Activated CD4-positive, alpha-beta memory T cell treated with anti-CD3 and anti-CD28 coated beads for 36 hours (primary cell): ENCODE measurements around the gene NPAS2. TPM values are rescaled to one million over a fixed set of nuclear protein-coding genes. Genes with fewer than 3 reads are reported as not detected.

ENCODE experiments used
- CTCF ChIA-PET: fragments of 350-600 bp; sonication (Branson Sonifier 250); formaldehyde crosslinking; loops from one replicate; lab custom pipeline; 2021; ENCODE audit warnings: antibody characterized with exemption, inconsistent platforms; lab: Charles Lee
- POLR2A ChIA-PET: fragments of 350-600 bp; sonication (Branson Sonifier 250); formaldehyde crosslinking; loops from one replicate; lab custom pipeline; 2021; ENCODE audit warnings: antibody characterized with exemption; lab: Charles Lee
- DNase-seq: peaks from one replicate; pipeline ENCODE4 v3.0.0-alpha.2; 2020
- H3K27ac Mint-ChIP-seq: one replicate; pipeline ENCODE4 v1.8.0; 2021; ENCODE audit warnings: mixed read lengths
- H3K27me3 Mint-ChIP-seq: one replicate; pipeline ENCODE4 v1.8.0; 2021; ENCODE audit warnings: mixed read lengths
- H3K36me3 Mint-ChIP-seq: one replicate; pipeline ENCODE4 v1.8.0; 2021; ENCODE audit warnings: mixed read lengths
- H3K4me1 Mint-ChIP-seq: one replicate; pipeline ENCODE4 v1.8.0; 2021; ENCODE audit warnings: low read depth, mixed read lengths
- H3K4me3 Mint-ChIP-seq: one replicate; pipeline ENCODE4 v1.8.0; 2021; ENCODE audit warnings: mild to moderate bottlenecking, mixed read lengths
- H3K9me3 Mint-ChIP-seq: one replicate; pipeline ENCODE4 v1.8.0; 2021; ENCODE audit warnings: mixed read lengths
- intact Hi-C: fragments of 100-400 bp; cut with micrococcal nuclease; formaldehyde crosslinking; loops from one replicate; pipeline ENCODE4 v1.15.1; 2023
- total RNA-seq, 2 experiments: library from RNA; stranded (reverse); gene quantifications; one replicate each; pipeline ENCODE4 v1.2.3, GENCODE V29; 2021

Gene NPAS2
- total RNA-seq, 2 experiments from 2014 or later = 1.4 to 2.3 TPM

GRCh38 chr2:100978582-100979191 is 158.7 kb downstream of the NPAS2 start:
- Mint-ChIP-seq H3K27me3 (no peaks in the 10 kb centered on the region), H3K4me3 (no peak overlapping the region)

DNA sequence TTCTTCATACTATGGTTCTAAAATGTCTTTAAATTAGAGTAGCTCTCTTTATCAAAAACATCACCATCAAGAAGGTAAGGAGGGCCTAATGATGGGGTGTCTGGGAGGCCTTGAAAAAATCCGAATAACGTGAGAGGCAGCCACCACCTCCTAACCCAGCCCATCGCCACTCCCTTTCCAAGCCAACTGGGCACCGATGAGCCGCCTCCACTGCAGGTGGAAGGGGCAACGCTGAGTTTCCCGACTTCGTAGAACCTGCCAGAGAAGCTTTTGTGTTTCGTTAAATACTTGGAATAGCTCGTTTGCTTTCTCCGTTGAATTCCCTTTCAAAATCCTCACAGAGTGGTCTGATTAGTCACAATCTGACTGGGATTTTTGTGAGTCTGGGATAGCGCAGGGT is 160.1 kb downstream of the NPAS2 start:
- intact Hi-C loops = loop anchor here (10.0 kb wide), 1 partner anchor 165 kb away; no protein-coding TSS in a partner anchor
- no peaks in the 10 kb centered on the region for H3K36me3 Mint-ChIP-seq
- H3K9me3 Mint-ChIP-seq = no peaks in the 10 kb centered on the region
- POLR2A ChIA-PET = no interaction called here
- H3K27ac Mint-ChIP-seq = no peak overlapping the region
- peaks cover 2% of the 10 kb centered on the region for H3K27me3 Mint-ChIP-seq
- DNase-seq = no peak
- H3K4me1 Mint-ChIP-seq = peaks cover 2% of the 10 kb centered on the region
- CTCF ChIA-PET = interaction anchor here (1.0 to 1.2 kb wide), 2 partner anchors 250 to 370 kb away, joined by 3 to 4 read pairs; no protein-coding TSS in a partner anchor
- no peak overlapping the region for H3K4me3 Mint-ChIP-seq

More at GRCh38 chr2:100978582-100979191, 158.7 kb downstream of the NPAS2 start:
- POLR2A ChIA-PET = no interaction called here
- H3K4me1 Mint-ChIP-seq = no peaks in the 10 kb centered on the region
- CTCF ChIA-PET = no interaction called here
- no peak overlapping the region for H3K27ac Mint-ChIP-seq
- peak; percentile 15 for DNase-seq
- H3K36me3 Mint-ChIP-seq = no peaks in the 10 kb centered on the region
- intact Hi-C loops = no loop called here
- H3K9me3 Mint-ChIP-seq = no peaks in the 10 kb centered on the region

DNA sequence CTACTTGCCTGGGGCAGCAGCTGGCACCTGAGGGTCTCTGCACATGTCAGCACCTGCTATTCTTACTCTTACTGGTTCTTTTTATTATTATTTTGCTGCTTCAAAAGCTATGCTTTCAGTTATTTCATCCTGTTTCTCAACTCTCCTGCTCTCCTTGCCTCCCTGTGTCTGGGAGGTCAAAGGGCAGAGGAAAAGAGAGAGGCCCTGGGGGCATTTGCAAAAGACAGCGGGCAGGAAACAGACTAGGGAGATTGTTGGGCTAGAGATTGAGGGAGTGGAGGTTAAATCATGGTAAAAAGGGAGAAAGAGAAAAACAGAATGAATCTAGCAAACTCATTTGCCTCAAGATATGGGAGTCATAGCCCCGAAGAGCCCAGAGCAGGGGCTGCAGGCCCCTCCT is 161.1 kb downstream of the NPAS2 start:
- Mint-ChIP-seq H3K9me3 (no peaks in the 10 kb centered on the region), H3K4me3 (no peak overlapping the region), H3K36me3 (no peaks in the 10 kb centered on the region), H3K27ac (no peak overlapping the region), H3K27me3 (peaks cover 2% of the 10 kb centered on the region), H3K4me1 (peaks cover 2% of the 10 kb centered on the region)
- ChIA-PET CTCF (interaction anchor here (1.0 to 1.2 kb wide), 2 partner anchors 251 to 371 kb away, joined by 3 to 4 read pairs; no protein-coding TSS in a partner anchor), POLR2A (no interaction called here)
- intact Hi-C loops = loop anchor here (10.0 kb wide), 1 partner anchor 166 kb away; no protein-coding TSS in a partner anchor
- no peak for DNase-seq

- POLR2A ChIA-PET = no interaction called here
These were observed 162.5 kb downstream of the NPAS2 start for GRCh38 chr2:100982431-100982861.

DNA sequence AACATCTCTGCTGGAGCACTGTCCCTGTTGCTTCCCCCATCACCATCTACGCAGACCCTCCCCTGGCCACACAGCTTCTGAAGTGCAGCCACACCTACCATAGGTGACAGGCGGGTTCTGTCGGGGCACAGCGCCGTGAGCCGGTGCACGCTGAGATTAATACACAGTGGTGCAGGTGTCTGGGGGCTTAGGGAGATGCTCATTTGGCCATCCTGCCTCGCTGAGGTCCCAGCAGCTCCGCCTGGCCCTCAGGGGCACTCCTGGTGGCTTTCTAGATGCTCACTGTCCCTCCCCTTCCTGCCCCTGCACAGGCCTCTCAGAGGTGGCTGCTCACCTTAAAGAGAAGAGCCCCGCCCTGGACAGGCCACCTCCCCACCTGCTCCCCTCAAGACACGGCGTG is 163.3 kb downstream of the NPAS2 start:
- Mint-ChIP-seq H3K27me3 (peaks cover 2% of the 10 kb centered on the region), H3K9me3 (no peaks in the 10 kb centered on the region), H3K27ac (no peak overlapping the region), H3K4me1 (peaks cover 2% of the 10 kb centered on the region), H3K4me3 (no peak overlapping the region), H3K36me3 (no peaks in the 10 kb centered on the region)
- CTCF ChIA-PET = interaction anchor here (1.2 to 2.0 kb wide), 4 partner anchors 253 to 379 kb away, joined by 4 to 9 read pairs (median 6); no protein-coding TSS in a partner anchor
- POLR2A ChIA-PET = no interaction called here
- intact Hi-C loops = loop anchor here (10.0 kb wide), 1 partner anchor 168 kb away; no protein-coding TSS in a partner anchor
- DNase-seq = no peak

More at GRCh38 chr2:100982431-100982861, 162.5 kb downstream of the NPAS2 start:
- H3K4me3 Mint-ChIP-seq = no peak overlapping the region
- H3K4me1 Mint-ChIP-seq = peaks cover 2% of the 10 kb centered on the region
- H3K9me3 Mint-ChIP-seq = no peaks in the 10 kb centered on the region
- intact Hi-C loops = loop anchor here (10.0 kb wide), 1 partner anchor 168 kb away; no protein-coding TSS in a partner anchor
- no peak for DNase-seq
- no peak overlapping the region for H3K27ac Mint-ChIP-seq
- H3K36me3 Mint-ChIP-seq = no peaks in the 10 kb centered on the region
- CTCF ChIA-PET = interaction anchor here (1.2 to 2.0 kb wide), 4 partner anchors 252 to 378 kb away, joined by 4 to 9 read pairs (median 6); no protein-coding TSS in a partner anchor
- peaks cover 2% of the 10 kb centered on the region for H3K27me3 Mint-ChIP-seq

DNA sequence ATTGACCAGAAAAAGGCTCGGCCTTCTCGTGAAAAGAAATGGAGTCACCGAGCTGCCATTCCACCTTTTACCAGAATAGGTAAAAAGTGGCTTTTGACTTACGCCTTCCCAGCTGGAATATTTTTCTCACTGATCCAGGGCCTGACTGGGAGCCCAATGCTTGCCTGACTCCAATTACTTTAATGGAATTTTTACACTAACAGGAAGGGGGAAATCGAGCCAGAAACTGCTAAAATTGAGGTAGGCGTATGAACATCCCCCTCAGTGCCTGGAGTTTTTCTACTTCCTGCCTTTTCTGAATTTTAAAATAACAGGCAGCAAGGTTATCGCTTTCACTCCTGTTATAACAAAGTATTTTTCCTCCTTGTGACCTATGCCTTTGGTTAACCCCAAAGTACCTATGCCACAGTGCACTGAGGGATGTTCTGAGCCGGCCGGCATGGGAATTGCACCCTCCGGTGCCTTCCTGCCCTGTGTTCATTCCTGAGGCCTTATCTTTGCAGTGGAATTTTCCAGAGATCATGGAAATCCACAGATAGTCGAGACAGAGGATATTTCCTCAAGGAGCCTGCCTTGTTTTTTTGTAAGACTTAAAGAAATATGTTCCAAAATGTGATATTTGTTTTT is 163.9 kb downstream of the NPAS2 start:
- peaks cover 2% of the 10 kb centered on the region for H3K27me3 Mint-ChIP-seq
- no peak for DNase-seq
- CTCF ChIA-PET = interaction anchor here (1.2 to 2.0 kb wide), 3 partner anchors 254 to 379 kb away, joined by 4 to 9 read pairs (median 5); no protein-coding TSS in a partner anchor
- H3K36me3 Mint-ChIP-seq = no peaks in the 10 kb centered on the region
- POLR2A ChIA-PET = no interaction called here
- peaks cover 2% of the 10 kb centered on the region for H3K4me1 Mint-ChIP-seq
- no peaks in the 10 kb centered on the region for H3K9me3 Mint-ChIP-seq
- intact Hi-C loops = loop anchor here (10.0 kb wide), 1 partner anchor 169 kb away; no protein-coding TSS in a partner anchor
- H3K4me3 Mint-ChIP-seq = no peak overlapping the region
- peak overlapping the region; percentile 23 for H3K27ac Mint-ChIP-seq

DNA sequence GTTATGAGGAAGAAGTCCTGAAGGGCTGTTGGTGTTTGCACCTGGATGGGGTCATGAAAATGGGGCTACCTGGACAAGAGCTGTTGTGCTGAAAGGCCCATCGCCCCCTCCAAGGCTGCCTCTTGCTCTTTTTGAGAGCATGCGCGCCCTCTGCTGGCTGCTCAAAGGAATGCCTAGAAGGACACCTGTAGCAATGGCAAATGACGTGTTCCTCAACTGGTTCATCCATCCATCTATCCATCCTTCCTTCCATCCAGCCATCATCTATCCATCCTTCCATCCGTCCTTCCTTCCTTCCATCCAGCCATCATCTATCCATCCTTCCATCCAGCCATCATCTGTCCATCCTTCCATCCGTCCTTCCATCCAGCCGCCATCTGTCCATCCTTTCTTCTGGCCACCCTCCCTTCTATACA is 165.0 kb downstream of the NPAS2 start:
- DNase-seq = peak; percentile 82
- ChIA-PET CTCF (interaction anchor here (0.6 to 3.9 kb wide), 9 partner anchors 11 to 559 kb away, joined by 3 to 25 read pairs (median 6); no protein-coding TSS in a partner anchor), POLR2A (no interaction called here)
- Mint-ChIP-seq H3K27me3 (peaks cover 2% of the 10 kb centered on the region), H3K9me3 (no peaks in the 10 kb centered on the region), H3K4me3 (no peak overlapping the region), H3K27ac (no peak overlapping the region), H3K4me1 (peaks cover 2% of the 10 kb centered on the region), H3K36me3 (no peaks in the 10 kb centered on the region)
- intact Hi-C loops = loop anchor here (1.0 to 10.0 kb wide), 4 partner anchors 170 to 558 kb away; no protein-coding TSS in a partner anchor

DNA sequence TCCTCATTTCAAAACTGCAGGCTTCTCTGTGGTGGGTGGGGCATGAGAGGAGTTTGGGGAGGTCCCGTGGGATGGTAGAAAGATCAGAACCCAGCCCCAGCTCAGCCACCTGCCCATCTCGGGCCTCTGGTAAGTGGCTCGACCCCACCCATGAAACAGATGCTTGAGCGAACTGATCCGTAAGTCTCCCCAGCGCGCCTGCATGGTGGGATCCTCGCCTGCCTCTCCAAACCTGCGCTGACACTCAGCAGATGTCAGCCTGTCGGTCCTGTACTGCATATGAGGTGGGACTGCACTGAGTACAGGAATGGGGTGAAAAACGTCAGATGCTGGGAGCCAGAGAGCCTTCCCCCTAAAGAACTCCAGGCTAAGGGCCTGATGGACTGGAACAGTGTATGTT is 166.2 kb downstream of the NPAS2 start:
- ChIA-PET CTCF (interaction anchor here (0.6 to 3.9 kb wide), 10 partner anchors 10 to 760 kb away, joined by 3 to 25 read pairs (median 4); no protein-coding TSS in a partner anchor), POLR2A (no interaction called here)
- H3K9me3 Mint-ChIP-seq = no peaks in the 10 kb centered on the region
- H3K27me3 Mint-ChIP-seq = peaks cover 2% of the 10 kb centered on the region
- H3K36me3 Mint-ChIP-seq = no peaks in the 10 kb centered on the region
- peaks cover 2% of the 10 kb centered on the region for H3K4me1 Mint-ChIP-seq
- no peak overlapping the region for H3K4me3 Mint-ChIP-seq
- H3K27ac Mint-ChIP-seq = no peak overlapping the region
- no peak for DNase-seq
- intact Hi-C loops = loop anchor here (5.0 to 10.0 kb wide), 2 partner anchors 171 to 559 kb away; no protein-coding TSS in a partner anchor

DNA sequence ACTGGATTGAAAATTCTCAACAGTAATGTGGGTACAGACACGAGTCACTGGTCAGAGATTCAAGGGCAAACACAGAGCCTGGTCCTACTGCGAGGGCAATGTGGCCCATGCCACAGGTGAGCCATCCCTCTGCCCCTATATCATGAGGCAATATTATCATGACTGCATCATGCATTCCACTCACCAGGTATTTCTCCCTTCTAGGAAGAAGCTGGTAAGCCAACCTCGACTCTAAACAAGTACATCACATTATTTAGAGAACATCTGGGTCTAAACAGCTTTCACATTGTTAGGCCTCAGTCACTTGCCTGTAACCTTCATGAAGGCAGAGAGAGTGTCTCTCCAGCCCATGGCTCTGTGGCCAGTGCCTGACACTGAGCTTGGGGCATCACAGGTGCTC is 167.6 kb downstream of the NPAS2 start:
- intact Hi-C loops = loop anchor here (5.0 to 10.0 kb wide), 2 partner anchors 173 to 560 kb away; no protein-coding TSS in a partner anchor
- POLR2A ChIA-PET = interaction anchor here (1.4 kb wide), 1 partner anchor 14 kb away, joined by 3 read pairs; the partner anchor contains the start of gene RPL31

GRCh38 chr2:100987974-100988373 is 168.0 kb downstream of the NPAS2 start:
- H3K36me3 Mint-ChIP-seq = no peaks in the 10 kb centered on the region
- DNase-seq = no peak

More for the DNA sequence above, 167.6 kb downstream of the NPAS2 start:
- Mint-ChIP-seq H3K27me3 (peaks cover 2% of the 10 kb centered on the region), H3K27ac (no peak overlapping the region), H3K36me3 (no peaks in the 10 kb centered on the region), H3K9me3 (no peaks in the 10 kb centered on the region), H3K4me3 (no peak overlapping the region), H3K4me1 (peaks cover 4% of the 10 kb centered on the region)
- CTCF ChIA-PET = interaction anchor here (0.7 to 3.9 kb wide), 6 partner anchors 25 to 393 kb away, joined by 3 to 25 read pairs (median 4); no protein-coding TSS in a partner anchor
- no peak for DNase-seq

More at GRCh38 chr2:100987974-100988373, 168.0 kb downstream of the NPAS2 start:
- ChIA-PET CTCF (interaction anchor here (0.7 to 3.9 kb wide), 6 partner anchors 25 to 394 kb away, joined by 3 to 25 read pairs (median 4); no protein-coding TSS in a partner anchor), POLR2A (interaction anchor here (0.7 to 1.4 kb wide), 2 partner anchors 14 to 367 kb away, joined by 3 read pairs; partner anchors contain the start of gene RPL31)
- peaks cover 2% of the 10 kb centered on the region for H3K27me3 Mint-ChIP-seq
- H3K9me3 Mint-ChIP-seq = no peaks in the 10 kb centered on the region
- H3K27ac Mint-ChIP-seq = no peak overlapping the region
- H3K4me1 Mint-ChIP-seq = peaks cover 5% of the 10 kb centered on the region
- H3K4me3 Mint-ChIP-seq = no peak overlapping the region
- intact Hi-C loops = loop anchor here (5.0 to 10.0 kb wide), 2 partner anchors 173 to 561 kb away; no protein-coding TSS in a partner anchor
